Stomach smooth muscle (tissue), 2 donors: ENCODE measurements around the gene MRPL50.
A peak's percentile ranks its signal among the peaks of the same experiment; 100 is the strongest.

Experiments used
- H3K27ac ChIP-seq: one replicate; pipeline ENCODE4 v1.7.0; 2013; ENCODE audit warnings: mild to moderate bottlenecking, low read length, inconsistent platforms
- H3K27me3 ChIP-seq, 2 donors: one replicate each; pipeline ENCODE4 v1.7.0; 2013; ENCODE audit warnings: low read length in 2 of 2; ENCODE audit not compliant: insufficient read depth in 2 of 2, control insufficient read depth in 1 of 2
- H3K36me3 ChIP-seq, 2 donors: one replicate each; pipeline ENCODE4 v1.7.0; 2013; ENCODE audit warnings: low read length in 2 of 2; ENCODE audit not compliant: control insufficient read depth in 2 of 2, insufficient read depth in 2 of 2
- H3K4me1 ChIP-seq: one replicate; pipeline ENCODE4 v1.7.0; 2013; ENCODE audit warnings: low read length; ENCODE audit not compliant: control insufficient read depth, insufficient read depth
- H3K4me3 ChIP-seq, 2 donors: one replicate each; pipeline ENCODE4 v1.7.0; 2013; ENCODE audit warnings: low read length in 2 of 2
- H3K9ac ChIP-seq, 2 donors: one replicate each; pipeline ENCODE4 v1.7.0; 2013; ENCODE audit warnings: low read length in 2 of 2, mild to moderate bottlenecking in 1 of 2
- H3K9me3 ChIP-seq, 2 donors: one replicate each; pipeline ENCODE4 v1.7.0; 2013; ENCODE audit warnings: low read length in 2 of 2; ENCODE audit not compliant: control insufficient read depth in 2 of 2
- donor health status: healthy.
- donor health status: Pancreatic carcinoma.

The MRPL50 gene

GRCh38 chr9:101398068-101398929 lies at the start of gene MRPL50, which contains the start of gene ZNF189:
TSS of gene MRPL50 (minus strand) at chr9:101398618. CDS start at chr9:101398592, 26 bp downstream.
TSS of gene ZNF189 (plus strand) at chr9:101398851. CDS start at chr9:101399157, 306 bp downstream.
- Histone ChIP-seq H3K4me1 (peaks cover 15% of the 10 kb centered on the region), H3K27me3 (no peaks in the 10 kb centered on the region), H3K9me3 (peaks cover 0 to 3% of the 10 kb centered on the region in 2 donors), H3K4me3 (peak within 1 kb of the TSS; percentile 88 to 98), H3K27ac (peak within 1 kb of the TSS; percentile 83), H3K9ac (peak within 1 kb of the TSS; percentile 93 to 96), H3K36me3 (peaks cover 11 to 25% of the 10 kb centered on the region in 2 donors)

- no peak overlapping the region for H3K4me3 ChIP-seq
- H3K36me3 ChIP-seq = no peaks in the 10 kb centered on the region
- H3K9ac ChIP-seq = no peak overlapping the region
- H3K27ac ChIP-seq = no peak overlapping the region
- no peaks in the 10 kb centered on the region for H3K9me3 ChIP-seq
- H3K4me1 ChIP-seq = peaks cover 3% of the 10 kb centered on the region
- peaks cover 4 to 7% of the 10 kb centered on the region in 2 donors for H3K27me3 ChIP-seq
These were observed 48.3 kb upstream of the MRPL50 start for GRCh38 chr9:101446732-101447131.

GRCh38 chr9:101445353-101446029 lies 47.1 kb upstream of the MRPL50 start:
- Histone ChIP-seq H3K4me1 (peaks cover 3% of the 10 kb centered on the region), H3K9me3 (no peaks in the 10 kb centered on the region), H3K9ac (no peak overlapping the region), H3K27ac (no peak overlapping the region), H3K36me3 (no peaks in the 10 kb centered on the region), H3K4me3 (no peak overlapping the region), H3K27me3 (peaks cover 4 to 7% of the 10 kb centered on the region in 2 donors)

GRCh38 chr9:101443364-101443771 lies 45.0 kb upstream of the MRPL50 start:
- Histone ChIP-seq H3K4me3 (no peak overlapping the region), H3K4me1 (no peaks in the 10 kb centered on the region), H3K9ac (no peak overlapping the region), H3K9me3 (no peaks in the 10 kb centered on the region), H3K27me3 (peaks cover 4 to 7% of the 10 kb centered on the region in 2 donors), H3K36me3 (no peaks in the 10 kb centered on the region), H3K27ac (no peak overlapping the region)

GRCh38 chr9:101442736-101443135 lies 44.3 kb upstream of the MRPL50 start:
- no peaks in the 10 kb centered on the region for H3K9me3 ChIP-seq
- H3K36me3 ChIP-seq = no peaks in the 10 kb centered on the region
- H3K4me1 ChIP-seq = no peaks in the 10 kb centered on the region
- no peak overlapping the region for H3K9ac ChIP-seq
- peaks cover 4 to 7% of the 10 kb centered on the region in 2 donors for H3K27me3 ChIP-seq
- H3K4me3 ChIP-seq = no peak overlapping the region
- no peak overlapping the region for H3K27ac ChIP-seq

GRCh38 chr9:101442318-101442717 lies 43.9 kb upstream of the MRPL50 start:
- Histone ChIP-seq H3K9me3 (no peaks in the 10 kb centered on the region), H3K27ac (no peak overlapping the region), H3K27me3 (peaks cover 4 to 7% of the 10 kb centered on the region in 2 donors), H3K4me1 (no peaks in the 10 kb centered on the region), H3K4me3 (no peak overlapping the region), H3K9ac (no peak overlapping the region), H3K36me3 (no peaks in the 10 kb centered on the region)

GRCh38 chr9:101440714-101441230 lies 42.4 kb upstream of the MRPL50 start:
- no peaks in the 10 kb centered on the region for H3K36me3 ChIP-seq
- H3K27ac ChIP-seq = no peak overlapping the region
- no peaks in the 10 kb centered on the region for H3K9me3 ChIP-seq
- no peak overlapping the region for H3K9ac ChIP-seq
- H3K4me1 ChIP-seq = no peaks in the 10 kb centered on the region
- peaks cover 4 to 7% of the 10 kb centered on the region in 2 donors for H3K27me3 ChIP-seq
- H3K4me3 ChIP-seq = no peak overlapping the region

GRCh38 chr9:101438523-101438922 lies 40.1 kb upstream of the MRPL50 start:
- Histone ChIP-seq H3K36me3 (no peaks in the 10 kb centered on the region), H3K9me3 (no peaks in the 10 kb centered on the region), H3K27ac (no peak overlapping the region), H3K27me3 (peaks cover 0 to 4% of the 10 kb centered on the region in 2 donors), H3K4me1 (no peaks in the 10 kb centered on the region), H3K9ac (no peak overlapping the region), H3K4me3 (no peak overlapping the region)

GRCh38 chr9:101437806-101438232 lies 39.4 kb upstream of the MRPL50 start:
- H3K4me1 ChIP-seq = no peaks in the 10 kb centered on the region
- no peaks in the 10 kb centered on the region for H3K9me3 ChIP-seq
- no peaks in the 10 kb centered on the region for H3K27me3 ChIP-seq
- no peak overlapping the region for H3K9ac ChIP-seq
- no peak overlapping the region for H3K4me3 ChIP-seq
- no peaks in the 10 kb centered on the region for H3K36me3 ChIP-seq
- no peak overlapping the region for H3K27ac ChIP-seq

- no peaks in the 10 kb centered on the region for H3K36me3 ChIP-seq
- no peaks in the 10 kb centered on the region for H3K9me3 ChIP-seq
- H3K4me3 ChIP-seq = no peak within 1 kb of the TSS
- no peaks in the 10 kb centered on the region for H3K4me1 ChIP-seq
- no peak within 1 kb of the TSS for H3K9ac ChIP-seq
- H3K27ac ChIP-seq = no peak within 1 kb of the TSS
- no peaks in the 10 kb centered on the region for H3K27me3 ChIP-seq
These were observed 37.2 kb upstream of the MRPL50 start, which contains the start of gene ALDOB for GRCh38 chr9:101435601-101436079. TSS of gene ALDOB (minus strand) at chr9:101435774. CDS start at chr9:101430887, 4,887 bp downstream.
